Measurements from ENCODE around the gene GPR17. TPM values are rescaled to one million over a fixed set of nuclear protein-coding genes. Genes with fewer than 3 reads are reported as not detected.
A peak's percentile ranks its signal among the peaks of the same experiment; 100 is the strongest.

The GPR17 gene
- total and polyA plus RNA-seq, 7 experiments from 2014 or later: not detected

- Histone ChIP-seq H3K27me3 (ENCODE audit: control insufficient read depth in 2 of 2, insufficient read depth in 2 of 2, low read length in 2 of 2) (no peaks in the 10 kb centered on the region), H3K9me3 (ENCODE audit: control insufficient read depth in 2 of 3, low read length in 3 of 3) (no peaks in the 10 kb centered on the region), H3K4me1 (ENCODE audit: control insufficient read depth in 2 of 2, insufficient read depth in 2 of 2, low read length in 2 of 2) (peaks cover 3 to 70% of the 10 kb centered on the region in 2 donors), H3K27ac (ENCODE audit: low read depth, low read length) (peak overlapping the region; percentile 78), H3K4me3 (ENCODE audit: low read length) (peak overlapping the region; percentile 64), H3K36me3 (ENCODE audit: control insufficient read depth in 2 of 3, insufficient read depth in 3 of 3, low read length in 3 of 3) (peaks cover 0 to 7% (median 0%) of the 10 kb centered on the region in 3 experiments)
- intact Hi-C loops (cut with micrococcal nuclease): loop anchor here (2.0 to 5.0 kb wide), 2 partner anchors 61 to 114 kb away; partner anchors contain the start of genes IWS1 (in 1 of the 2) and SFT2D3 (in 1 of the 2)
- peaks cover 0 to 2% (median 0%) of the 10 kb centered on the region in 5 donors for H3K36me3 Mint-ChIP-seq
- H3K4me3 Mint-ChIP-seq: peak overlapping the region; percentile 53 to 85 (median 78)
- no peak for DNase-seq
- H3K9me3 Mint-ChIP-seq: no peaks in the 10 kb centered on the region
- H3K27me3 Mint-ChIP-seq: no peaks in the 10 kb centered on the region
- ChIA-PET CTCF (interaction anchor here (1.4 to 2.0 kb wide), 3 partner anchors 30 to 50 kb away, joined by 6 to 14 read pairs (median 13); no protein-coding TSS in a partner anchor), POLR2A (interaction anchor here (0.8 to 2.7 kb wide), 8 partner anchors 9 to 253 kb away, joined by 3 to 12 read pairs (median 4); partner anchors contain the start of genes IWS1, SFT2D3 and WDR33)
- H3K27ac Mint-ChIP-seq: peak overlapping the region; percentile 80 to 96 (median 93)
- no peak for ATAC-seq
- peaks cover 14 to 82% (median 63%) of the 10 kb centered on the region in 7 donors for H3K4me1 Mint-ChIP-seq
Measured at GRCh38 chr2:127641133-127641532, 4.8 kb upstream of the GPR17 start.

- no peaks in the 10 kb centered on the region for H3K27me3 Mint-ChIP-seq
- ChIA-PET POLR2A (interaction anchor here (0.7 to 2.7 kb wide), 7 partner anchors 10 to 253 kb away, joined by 3 to 9 read pairs (median 5); partner anchors contain the start of genes IWS1 and SFT2D3), CTCF (interaction anchor here (1.4 kb wide), 1 partner anchor 51 kb away, joined by 14 read pairs; no protein-coding TSS in a partner anchor)
- Histone ChIP-seq H3K4me1 (ENCODE audit: control insufficient read depth in 2 of 2, insufficient read depth in 2 of 2, low read length in 2 of 2) (peaks cover 3 to 61% of the 10 kb centered on the region in 2 donors), H3K4me3 (ENCODE audit: low read length) (peak overlapping the region; percentile 64), H3K36me3 (ENCODE audit: control insufficient read depth in 2 of 3, insufficient read depth in 3 of 3, low read length in 3 of 3) (peaks cover 0 to 7% (median 0%) of the 10 kb centered on the region in 3 experiments), H3K27me3 (ENCODE audit: control insufficient read depth in 2 of 2, insufficient read depth in 2 of 2, low read length in 2 of 2) (no peaks in the 10 kb centered on the region), H3K27ac (ENCODE audit: low read depth, low read length) (peak overlapping the region; percentile 78), H3K9me3 (ENCODE audit: control insufficient read depth in 2 of 3, low read length in 3 of 3) (no peaks in the 10 kb centered on the region)
- peaks cover 0 to 2% (median 0%) of the 10 kb centered on the region in 5 donors for H3K36me3 Mint-ChIP-seq
- intact Hi-C loops (cut with micrococcal nuclease): loop anchor here (1.0 to 5.0 kb wide), 4 partner anchors 60 to 116 kb away; partner anchors contain the start of genes IWS1 (in 2 of the 2) and SFT2D3 (in 1 of the 2)
- DNase-seq (peak; percentile 24 to 70 (median 66)), ATAC-seq (peak; percentile 77)
- H3K27ac Mint-ChIP-seq: peak overlapping the region; percentile 46 to 96 (median 93)
- H3K9me3 Mint-ChIP-seq: no peaks in the 10 kb centered on the region
- H3K4me1 Mint-ChIP-seq: peaks cover 8 to 76% (median 59%) of the 10 kb centered on the region in 7 donors
- peak overlapping the region; percentile 63 to 85 (median 78) for H3K4me3 Mint-ChIP-seq
Measured at GRCh38 chr2:127641846-127642507, 4.0 kb upstream of the GPR17 start.

GRCh38 chr2:127642706-127643438, 3.1 kb upstream of the GPR17 start:
- Mint-ChIP-seq H3K9me3 (no peaks in the 10 kb centered on the region), H3K27me3 (no peaks in the 10 kb centered on the region), H3K36me3 (peaks cover 0 to 2% (median 0%) of the 10 kb centered on the region in 5 donors), H3K4me1 (peaks cover 10 to 72% (median 61%) of the 10 kb centered on the region in 7 donors), H3K4me3 (peak overlapping the region in 8 of 10 donors; percentile 8 to 85 (median 78)), H3K27ac (peak overlapping the region in 8 of 9 donors; percentile 66 to 96 (median 90))
- Histone ChIP-seq H3K4me3 (ENCODE audit: low read length) (no peak overlapping the region), H3K4me1 (ENCODE audit: control insufficient read depth in 2 of 2, insufficient read depth in 2 of 2, low read length in 2 of 2) (peaks cover 3 to 52% of the 10 kb centered on the region in 2 donors), H3K9me3 (ENCODE audit: control insufficient read depth in 2 of 3, low read length in 3 of 3) (no peaks in the 10 kb centered on the region), H3K27me3 (ENCODE audit: control insufficient read depth in 2 of 2, insufficient read depth in 2 of 2, low read length in 2 of 2) (no peaks in the 10 kb centered on the region), H3K36me3 (ENCODE audit: control insufficient read depth in 2 of 3, insufficient read depth in 3 of 3, low read length in 3 of 3) (peaks cover 0 to 7% (median 0%) of the 10 kb centered on the region in 3 experiments), H3K27ac (ENCODE audit: low read depth, low read length) (peak overlapping the region; percentile 78)
- ATAC-seq: no peak
- POLR2A ChIA-PET: interaction anchor here (0.9 kb wide), 1 partner anchor 59 kb away, joined by 5 read pairs; the partner anchor contains the start of gene SFT2D3
- intact Hi-C loops (cut with micrococcal nuclease): loop anchor here (1.0 to 5.0 kb wide), 3 partner anchors 59 to 117 kb away; partner anchors contain the start of genes IWS1 (in 1 of the 2) and SFT2D3 (in 1 of the 2)
- no peak for DNase-seq
- CTCF ChIA-PET: interaction anchor here (0.6 kb wide), 1 partner anchor 55 kb away, joined by 5 read pairs; no protein-coding TSS in a partner anchor

GRCh38 chr2:127643439-127644065, 2.4 kb upstream of the GPR17 start:
- DNase-seq (no peak), ATAC-seq (no peak)
- Histone ChIP-seq H3K4me1 (ENCODE audit: control insufficient read depth in 2 of 2, insufficient read depth in 2 of 2, low read length in 2 of 2) (peaks cover 3 to 46% of the 10 kb centered on the region in 2 donors), H3K9me3 (ENCODE audit: control insufficient read depth in 2 of 3, low read length in 3 of 3) (no peaks in the 10 kb centered on the region), H3K4me3 (ENCODE audit: low read length) (no peak overlapping the region), H3K36me3 (ENCODE audit: control insufficient read depth in 2 of 3, insufficient read depth in 3 of 3, low read length in 3 of 3) (peaks cover 0 to 4% (median 0%) of the 10 kb centered on the region in 3 experiments), H3K27ac (ENCODE audit: low read depth, low read length) (no peak overlapping the region), H3K27me3 (ENCODE audit: control insufficient read depth in 2 of 2, insufficient read depth in 2 of 2, low read length in 2 of 2) (no peaks in the 10 kb centered on the region)
- ChIA-PET POLR2A (no interaction called here), CTCF (interaction anchor here (0.6 kb wide), 1 partner anchor 56 kb away, joined by 5 read pairs; no protein-coding TSS in a partner anchor)
- peak overlapping the region in 8 of 9 donors; percentile 68 to 96 (median 86) for H3K27ac Mint-ChIP-seq
- intact Hi-C loops (cut with micrococcal nuclease): loop anchor here in 1 of 2 donors (5.0 kb wide), 1 partner anchor 59 kb away; the partner anchor contains the start of gene SFT2D3
- H3K4me1 Mint-ChIP-seq: peaks cover 14 to 72% (median 61%) of the 10 kb centered on the region in 7 donors
- H3K27me3 Mint-ChIP-seq: no peaks in the 10 kb centered on the region
- no peaks in the 10 kb centered on the region for H3K9me3 Mint-ChIP-seq
- peaks cover 0 to 2% (median 0%) of the 10 kb centered on the region in 5 donors for H3K36me3 Mint-ChIP-seq
- H3K4me3 Mint-ChIP-seq: peak overlapping the region in 3 of 10 donors; percentile 8 to 58 (median 39)

- ChIA-PET CTCF (interaction anchor here (1.9 kb wide), 1 partner anchor 53 kb away, joined by 7 read pairs; no protein-coding TSS in a partner anchor), POLR2A (interaction anchor here (0.6 kb wide), 1 partner anchor 118 kb away, joined by 4 read pairs; the partner anchor contains the start of gene IWS1)
- H3K4me3 Mint-ChIP-seq: no peak overlapping the region
- H3K9me3 ChIP-seq (ENCODE audit: control insufficient read depth in 2 of 3, low read length in 3 of 3): no peaks in the 10 kb centered on the region
- intact Hi-C loops (cut with micrococcal nuclease): loop anchor here in 1 of 2 donors (5.0 kb wide), 1 partner anchor 58 kb away; the partner anchor contains the start of gene SFT2D3
- H3K4me1 ChIP-seq (ENCODE audit: control insufficient read depth in 2 of 2, insufficient read depth in 2 of 2, low read length in 2 of 2): peaks cover 3 to 42% of the 10 kb centered on the region in 2 donors
- H3K36me3 Mint-ChIP-seq: no peaks in the 10 kb centered on the region
- DNase-seq (no peak), ATAC-seq (no peak)
- no peak overlapping the region for H3K27ac ChIP-seq (ENCODE audit: low read depth, low read length)
- H3K27me3 Mint-ChIP-seq: no peaks in the 10 kb centered on the region
- H3K27ac Mint-ChIP-seq: peak overlapping the region; percentile 46 to 96 (median 85)
- no peaks in the 10 kb centered on the region for H3K9me3 Mint-ChIP-seq
- H3K4me1 Mint-ChIP-seq: peaks cover 15 to 72% (median 59%) of the 10 kb centered on the region in 7 donors
- no peaks in the 10 kb centered on the region for H3K27me3 ChIP-seq (ENCODE audit: control insufficient read depth in 2 of 2, insufficient read depth in 2 of 2, low read length in 2 of 2)
- no peaks in the 10 kb centered on the region for H3K36me3 ChIP-seq (ENCODE audit: control insufficient read depth in 2 of 3, insufficient read depth in 3 of 3, low read length in 3 of 3)
- H3K4me3 ChIP-seq (ENCODE audit: low read length): no peak overlapping the region
Measured at GRCh38 chr2:127644066-127645025, 1.6 kb upstream of the GPR17 start.
